Measurements from ENCODE around the gene XPA.
A peak's percentile ranks its signal among the peaks of the same experiment; 100 is the strongest.
"Not testable (repeated sequence)": the region's sequence is repeated elsewhere in the genome, so short reads cannot be mapped to it uniquely, and the experiment has no call there.

The XPA gene

GRCh38 chr9:97696803-97697601, at the start of gene XPA:
Gene XPA, minus strand, starts transcription at chr9:97697340. Its CDS starts 48 bp downstream, at chr9:97697292.
- DNase-seq: peak; percentile 88

- DNase-seq: no peak
Measured at GRCh38 chr9:97744710-97745708, 47.9 kb upstream of the XPA start.

GRCh38 chr9:97744025-97744424, 46.9 kb upstream of the XPA start:
- not testable (repeated sequence) for DNase-seq

GRCh38 chr9:97742545-97742944, 45.4 kb upstream of the XPA start:
- no peak for DNase-seq

GRCh38 chr9:97741947-97742346, 44.8 kb upstream of the XPA start:
- DNase-seq: no peak

- DNase-seq: no peak
Measured at GRCh38 chr9:97740848-97741821, 44.0 kb upstream of the XPA start.

- DNase-seq: no peak
Measured at GRCh38 chr9:97737429-97737828, 40.3 kb upstream of the XPA start.

- no peak for DNase-seq
Measured at GRCh38 chr9:97735070-97735600, 38.0 kb upstream of the XPA start.

- no peak for DNase-seq
Measured at GRCh38 chr9:97726716-97727115, 29.6 kb upstream of the XPA start.

GRCh38 chr9:97723819-97724218, 26.7 kb upstream of the XPA start:
- no peak for DNase-seq

GRCh38 chr9:97722331-97722730, 25.2 kb upstream of the XPA start:
- DNase-seq: no peak

GRCh38 chr9:97721396-97721795, 24.3 kb upstream of the XPA start:
- DNase-seq: no peak

GRCh38 chr9:97717866-97718265, 20.7 kb upstream of the XPA start:
- no peak for DNase-seq

- DNase-seq: no peak
Measured at GRCh38 chr9:97714435-97714834, 17.3 kb upstream of the XPA start.

- no peak for DNase-seq
Measured at GRCh38 chr9:97711223-97711626, 14.1 kb upstream of the XPA start.

GRCh38 chr9:97710356-97711222, 13.4 kb upstream of the XPA start:
- DNase-seq: peak; percentile 58

- no peak for DNase-seq
Measured at GRCh38 chr9:97706246-97706645, 9.1 kb upstream of the XPA start.

- no peak for DNase-seq
Measured at GRCh38 chr9:97705354-97705950, 8.3 kb upstream of the XPA start.

GRCh38 chr9:97704851-97705250, 7.7 kb upstream of the XPA start:
- DNase-seq: no peak

- no peak for DNase-seq
Measured at GRCh38 chr9:97704345-97704677, 7.2 kb upstream of the XPA start.

Measured in 8988T (cell line).